NCI-H1092 treated with DMSO at 0.1 percent for 48 hours (cell line): ENCODE measurements around the gene MBD3L4.
"Not testable (repeated sequence)": the region's sequence is repeated elsewhere in the genome, so short reads cannot be mapped to it uniquely, and the experiment has no call there.

ENCODE experiments used
- DNase-seq: peaks from one replicate; lab custom pipeline; 2025; lab: John Stamatoyannopoulos, UW

Gene MBD3L4

GRCh38 chr19:7049021-7049420 is 9.0 kb upstream of the MBD3L4 start, which contains the start of gene MBD3L2:
MBD3L2 (plus strand) TSS chr19:7049321; CDS start chr19:7049374, 53 bp downstream.
- not testable (repeated sequence) for DNase-seq

- not testable (repeated sequence) for DNase-seq
Measured at GRCh38 chr19:7041563-7041962, 1.6 kb upstream of the MBD3L4 start.

GRCh38 chr19:7030278-7030677 is 9.7 kb downstream of the MBD3L4 start, which contains the start of gene MBD3L5:
MBD3L5 (plus strand) TSS chr19:7030578; CDS start chr19:7030612, 34 bp downstream.
- DNase-seq: not testable (repeated sequence)

GRCh38 chr19:7028790-7029189 is 11.2 kb downstream of the MBD3L4 start:
- not testable (repeated sequence) for DNase-seq

- DNase-seq: not testable (repeated sequence)
Measured at GRCh38 chr19:7021331-7021730, 18.6 kb downstream of the MBD3L4 start, which contains the start of gene MBD3L2B. MBD3L2B (minus strand) TSS chr19:7021431; CDS start chr19:7021397, 34 bp downstream.

GRCh38 chr19:7018828-7019227 is 21.2 kb downstream of the MBD3L4 start:
- no peak for DNase-seq

- no peak for DNase-seq
Measured at GRCh38 chr19:7013678-7014077, 26.3 kb downstream of the MBD3L4 start.

GRCh38 chr19:7010722-7011593 is 29.0 kb downstream of the MBD3L4 start:
- no peak for DNase-seq

GRCh38 chr19:7007859-7008258 is 32.1 kb downstream of the MBD3L4 start:
- DNase-seq: no peak

- DNase-seq: no peak
Measured at GRCh38 chr19:7006135-7006704, 33.8 kb downstream of the MBD3L4 start.

GRCh38 chr19:7004313-7004931 is 35.6 kb downstream of the MBD3L4 start:
- no peak for DNase-seq

- DNase-seq: no peak
Measured at GRCh38 chr19:7000816-7001215, 39.2 kb downstream of the MBD3L4 start.

GRCh38 chr19:7000333-7000732 is 39.6 kb downstream of the MBD3L4 start:
- no peak for DNase-seq

- no peak for DNase-seq
Measured at GRCh38 chr19:6999933-7000332, 40.0 kb downstream of the MBD3L4 start.

- no peak for DNase-seq
Measured at GRCh38 chr19:6997679-6998445, 42.1 kb downstream of the MBD3L4 start.

- DNase-seq: no peak
Measured at GRCh38 chr19:6996810-6997209, 43.2 kb downstream of the MBD3L4 start.

- no peak for DNase-seq
Measured at GRCh38 chr19:6995054-6995453, 44.9 kb downstream of the MBD3L4 start.

GRCh38 chr19:6988257-6988656 is 51.7 kb downstream of the MBD3L4 start:
- DNase-seq: no peak

- no peak for DNase-seq
Measured at GRCh38 chr19:6987850-6988249, 52.1 kb downstream of the MBD3L4 start.
